Islet precursor cell (in vitro differentiated cells): ENCODE data around the gene SPATA46.

Source experiments
- DNase-seq: peaks from one replicate; pipeline ENCODE4 v3.0.0-alpha.2; 2018

SPATA46 gene

GRCh38 chr1:162351246-162351842, 25.3 kb downstream of the SPATA46 start:
- no peak for DNase-seq

- peak; percentile 85 for DNase-seq
Observed at GRCh38 chr1:162349635-162350330, 26.9 kb downstream of the SPATA46 start.

GRCh38 chr1:162347281-162347680, 29.4 kb downstream of the SPATA46 start:
- no peak for DNase-seq

GRCh38 chr1:162343470-162343869, 33.2 kb downstream of the SPATA46 start:
- no peak for DNase-seq

GRCh38 chr1:162342452-162342983, 34.1 kb downstream of the SPATA46 start:
- no peak for DNase-seq

GRCh38 chr1:162336621-162337285, 39.9 kb downstream of the SPATA46 start:
- DNase-seq: no peak

- DNase-seq: no peak
Observed at GRCh38 chr1:162335126-162335525, 41.5 kb downstream of the SPATA46 start.

GRCh38 chr1:162333991-162334390, 42.7 kb downstream of the SPATA46 start:
- no peak for DNase-seq

- no peak for DNase-seq
Observed at GRCh38 chr1:162329826-162330225, 46.8 kb downstream of the SPATA46 start.

- no peak for DNase-seq
Observed at GRCh38 chr1:162328512-162328911, 48.1 kb downstream of the SPATA46 start.

GRCh38 chr1:162327788-162328165, 48.9 kb downstream of the SPATA46 start:
- DNase-seq: no peak

- no peak for DNase-seq
Observed at GRCh38 chr1:162327144-162327787, 49.4 kb downstream of the SPATA46 start.

- no peak for DNase-seq
Observed at GRCh38 chr1:162326559-162326958, 50.1 kb downstream of the SPATA46 start.

- DNase-seq: no peak
Observed at GRCh38 chr1:162324396-162324795, 52.3 kb downstream of the SPATA46 start.
